CD4-positive, alpha-beta T cell treated with Interferon alpha-2 for 1 hour (primary cell): ENCODE results near the gene CAMTA1.
A peak's percentile ranks its signal among the peaks of the same experiment; 100 is the strongest.
"Not testable (repeated sequence)": the region's sequence is repeated elsewhere in the genome, so short reads cannot be mapped to it uniquely, and the experiment has no call there.

Experiments
- DNase-seq, 2 donors: peaks; one replicate each; pipeline ENCODE4 v3.0.0-alpha.2; 2020 to 2022

CAMTA1 gene

DNA sequence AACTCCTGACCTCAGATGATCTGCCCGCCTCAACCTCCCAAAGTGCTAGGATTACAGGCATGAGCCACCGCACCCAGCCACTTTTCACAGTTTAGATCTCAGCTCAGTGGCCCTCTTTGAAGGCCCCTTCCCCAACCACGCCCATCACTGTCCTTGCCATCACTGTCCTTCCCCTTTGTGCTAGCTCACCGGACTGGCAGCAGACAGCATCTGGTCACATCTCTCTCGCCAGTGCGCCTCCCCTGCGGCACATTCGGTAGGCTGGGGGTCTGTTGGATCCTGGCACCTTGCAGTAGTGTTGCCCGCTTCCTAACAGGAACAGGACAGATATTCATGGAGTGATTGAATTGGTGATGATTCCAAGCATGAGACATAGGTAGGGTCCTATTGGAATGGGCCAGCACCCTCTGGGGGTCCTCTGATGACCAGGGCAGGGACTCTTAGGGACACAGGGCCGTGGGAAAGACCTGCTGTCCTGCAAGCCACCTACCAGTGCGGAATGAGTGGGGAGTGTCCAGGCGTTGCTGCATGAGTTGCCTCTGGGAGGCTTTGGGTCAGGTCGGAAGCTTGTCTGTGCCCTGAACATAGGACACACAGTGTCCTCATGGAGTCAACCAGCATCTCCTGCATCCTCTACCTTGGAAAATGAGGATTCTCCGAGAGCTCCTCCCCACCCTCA, 807.0 kb downstream of the CAMTA1 start:
- DNase-seq, result no peak

DNA sequence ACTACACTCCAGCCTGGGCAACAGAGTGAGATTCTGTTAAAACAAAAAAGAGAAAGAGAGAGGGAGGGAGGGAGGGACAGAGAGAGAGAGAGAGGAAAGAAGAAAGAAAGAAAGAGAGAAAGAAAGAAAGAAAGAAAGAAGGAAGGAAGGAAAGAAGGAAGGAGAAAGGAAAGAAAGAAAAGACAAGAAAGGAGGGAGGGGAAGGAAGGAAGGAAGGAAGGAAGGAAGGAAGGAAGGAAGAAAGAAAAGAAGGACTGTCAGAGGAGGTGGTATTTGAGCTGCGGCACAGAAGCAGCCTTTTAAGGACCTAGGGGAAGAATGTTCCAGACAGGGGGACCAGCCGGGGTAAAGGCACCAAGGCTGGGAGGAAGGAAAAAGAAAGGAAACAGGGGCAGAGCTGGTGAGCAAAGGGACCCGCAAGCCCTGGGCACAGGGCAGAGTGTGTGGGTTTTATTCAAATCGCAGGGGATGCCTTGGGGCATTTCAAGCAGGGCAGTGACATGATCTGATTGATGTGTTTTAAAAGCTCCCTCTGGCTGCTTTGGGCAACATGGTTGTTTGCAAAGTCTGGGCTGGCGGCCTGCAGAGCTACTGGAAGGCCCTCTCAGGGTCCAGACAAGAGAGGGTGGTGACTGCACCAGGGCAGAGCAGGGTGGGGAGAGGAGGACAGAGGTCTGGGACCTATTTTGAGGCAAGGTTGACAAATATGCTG, 808.9 kb downstream of the CAMTA1 start:
- DNase-seq, result no peak

DNA sequence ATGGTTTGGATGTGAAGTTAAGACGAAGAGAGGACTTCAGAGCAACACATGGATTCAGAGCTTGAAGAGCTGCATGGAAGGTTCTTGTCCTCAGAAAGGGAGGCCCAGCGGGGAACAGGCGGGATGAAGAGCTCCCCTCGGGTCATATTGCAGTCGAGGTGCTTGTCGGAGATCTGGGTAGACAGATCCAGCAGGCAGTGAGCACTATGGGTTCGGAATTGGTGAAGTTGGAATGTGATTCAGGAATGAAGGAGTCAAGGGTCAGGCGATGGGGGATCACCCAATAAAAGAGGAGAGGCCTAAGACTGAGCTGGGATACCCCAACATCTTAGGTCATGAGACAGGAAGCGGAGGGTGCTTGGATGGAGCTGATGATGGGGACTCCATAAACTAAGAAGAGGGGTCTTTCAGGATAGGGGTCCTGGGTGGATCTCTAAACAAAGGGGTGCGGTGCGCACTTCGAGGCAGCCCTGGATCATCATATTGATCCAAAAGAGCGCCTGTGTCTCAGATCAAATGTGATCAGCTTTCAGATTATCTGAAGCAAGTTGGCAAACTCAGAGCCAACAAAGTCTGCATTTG, 809.6 kb downstream of the CAMTA1 start:
- no peak for DNase-seq

DNA sequence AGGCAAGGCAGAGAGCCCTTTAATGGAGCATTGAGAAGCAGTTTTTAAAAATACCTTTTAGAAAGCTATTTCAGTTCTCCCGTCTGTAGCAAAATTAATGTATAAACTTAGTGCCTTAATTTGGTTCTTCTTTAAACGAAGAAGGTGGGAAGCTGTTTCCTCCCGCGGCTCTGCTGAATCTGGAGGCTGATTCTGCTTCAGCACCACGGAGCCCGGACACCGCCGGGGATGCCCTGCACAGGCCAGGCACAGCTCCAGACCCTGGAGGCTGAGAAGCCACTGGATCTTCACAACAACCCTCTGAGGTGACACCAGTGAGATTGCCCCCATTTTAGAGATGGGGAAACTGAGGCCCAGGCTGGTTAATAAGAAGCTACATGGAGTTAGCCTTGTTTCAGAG, 810.1 kb downstream of the CAMTA1 start:
- DNase-seq, result no peak

DNA sequence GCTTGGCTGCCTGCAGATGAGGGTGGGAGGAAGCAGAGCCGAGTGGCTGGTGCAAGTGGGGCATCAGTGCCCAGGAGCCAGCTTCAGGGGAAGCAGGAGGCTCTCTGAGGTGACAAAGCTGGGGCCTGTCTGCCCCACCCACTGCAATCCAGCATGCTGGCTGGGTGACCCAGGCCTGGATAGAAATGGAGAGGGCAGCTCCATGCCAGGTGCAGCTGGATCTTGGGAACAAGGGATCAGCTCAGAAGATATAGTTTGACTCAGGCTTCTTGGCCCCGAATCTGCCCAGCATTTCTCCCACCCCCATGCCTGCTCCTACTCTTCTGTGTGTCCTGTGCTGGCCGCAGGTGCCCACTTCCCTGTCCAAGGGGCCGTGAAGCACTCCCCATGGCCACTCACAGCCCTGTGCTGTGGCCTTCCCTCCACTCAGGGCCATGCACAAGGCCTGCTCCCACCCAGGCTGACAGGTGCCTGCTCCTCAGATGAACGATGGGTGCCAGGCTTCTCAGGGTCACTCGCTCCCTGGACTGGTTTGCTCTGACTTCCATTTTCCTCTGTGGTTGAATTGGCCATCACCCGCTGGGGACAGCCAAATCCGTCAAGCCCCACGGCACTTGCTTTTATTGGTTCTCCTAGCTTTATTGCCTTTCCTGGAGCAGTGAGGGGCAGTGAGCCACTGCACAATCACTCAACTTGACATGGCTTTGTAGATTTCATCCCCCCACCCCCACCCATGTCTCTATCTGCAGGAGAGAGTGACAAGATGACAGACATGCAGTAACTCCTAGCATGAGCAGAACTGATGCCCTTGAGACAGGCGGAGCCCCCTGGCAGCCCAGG, 811.1 kb downstream of the CAMTA1 start:
- no peak for DNase-seq

DNA sequence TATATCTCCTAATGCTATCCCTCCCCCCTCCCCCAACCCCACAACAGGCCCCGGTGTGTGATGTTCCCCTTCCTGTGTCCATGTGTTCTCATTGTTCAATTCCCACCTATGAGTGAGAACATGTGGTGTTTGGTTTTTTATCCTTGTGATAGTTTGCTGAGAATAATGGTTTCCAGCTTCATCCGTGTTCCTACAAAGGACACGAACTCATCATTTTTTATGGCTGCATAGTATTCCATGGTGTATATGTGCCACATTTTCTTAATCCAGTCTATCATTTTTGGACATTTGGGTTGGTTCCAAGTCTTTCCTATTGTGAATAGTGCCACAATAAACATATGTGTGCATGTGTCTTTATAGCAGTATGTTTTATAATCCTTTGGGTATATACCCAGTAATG, 812.8 kb downstream of the CAMTA1 start:
- not testable (repeated sequence) for DNase-seq

DNA sequence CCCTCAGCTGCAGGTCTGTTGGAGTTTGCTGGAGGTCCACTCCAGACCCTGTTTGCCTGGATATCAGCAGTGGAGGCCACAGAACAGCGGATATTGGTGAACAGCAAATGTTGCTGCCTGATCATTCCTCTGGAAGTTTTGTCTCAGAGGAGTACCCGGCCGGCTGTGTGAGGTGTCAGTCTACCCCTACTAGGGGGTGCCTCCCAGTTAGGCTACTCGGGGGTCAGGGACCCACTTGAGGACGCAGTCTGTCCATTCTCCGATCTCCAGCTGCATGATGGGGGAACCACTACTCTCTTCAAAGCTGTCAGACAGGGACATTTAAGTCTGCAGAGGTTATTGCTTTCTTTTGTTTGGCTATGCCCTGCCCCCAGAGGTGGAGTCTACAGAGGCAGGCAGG, 819.7 kb downstream of the CAMTA1 start:
- DNase-seq, result not testable (repeated sequence)

DNA sequence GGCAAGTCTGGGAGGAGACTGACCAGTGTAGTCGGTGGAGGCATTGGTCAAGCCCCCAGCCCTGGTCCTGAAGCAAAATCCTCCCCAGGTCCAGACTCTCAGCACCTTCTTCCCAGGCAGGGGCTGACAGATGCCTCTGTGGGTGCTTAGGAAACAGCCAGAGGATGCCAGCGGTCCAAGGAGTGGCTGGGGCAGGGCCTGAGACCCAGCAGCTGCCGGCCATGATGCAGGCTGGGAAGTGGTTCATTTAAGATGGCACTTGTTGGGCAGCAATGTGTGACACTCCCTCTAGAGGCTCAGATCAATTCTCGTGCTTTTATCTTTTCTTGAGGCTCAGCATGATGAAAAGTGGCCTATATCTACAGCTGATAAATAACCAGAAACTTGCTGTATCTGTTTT, 820.8 kb downstream of the CAMTA1 start:
- DNase-seq, result no peak

DNA sequence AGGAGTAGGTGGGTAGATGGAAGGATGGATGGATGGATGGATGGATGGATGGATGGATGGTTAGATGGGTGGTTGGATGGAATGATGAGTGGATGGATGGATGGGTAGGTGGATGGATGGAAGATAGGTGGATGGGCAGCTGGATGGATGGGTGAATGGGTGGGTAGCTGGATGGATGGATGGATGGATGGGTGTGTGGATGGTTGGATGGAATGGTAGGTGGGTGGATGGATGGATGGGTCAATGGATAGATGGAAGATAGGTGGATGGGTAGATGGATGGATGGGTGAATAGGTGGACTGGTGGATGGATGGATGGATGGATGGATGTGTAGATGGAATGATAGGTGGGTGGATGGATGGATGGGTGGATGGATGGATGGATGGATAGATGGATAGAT, 821.8 kb downstream of the CAMTA1 start:
- no peak for DNase-seq

DNA sequence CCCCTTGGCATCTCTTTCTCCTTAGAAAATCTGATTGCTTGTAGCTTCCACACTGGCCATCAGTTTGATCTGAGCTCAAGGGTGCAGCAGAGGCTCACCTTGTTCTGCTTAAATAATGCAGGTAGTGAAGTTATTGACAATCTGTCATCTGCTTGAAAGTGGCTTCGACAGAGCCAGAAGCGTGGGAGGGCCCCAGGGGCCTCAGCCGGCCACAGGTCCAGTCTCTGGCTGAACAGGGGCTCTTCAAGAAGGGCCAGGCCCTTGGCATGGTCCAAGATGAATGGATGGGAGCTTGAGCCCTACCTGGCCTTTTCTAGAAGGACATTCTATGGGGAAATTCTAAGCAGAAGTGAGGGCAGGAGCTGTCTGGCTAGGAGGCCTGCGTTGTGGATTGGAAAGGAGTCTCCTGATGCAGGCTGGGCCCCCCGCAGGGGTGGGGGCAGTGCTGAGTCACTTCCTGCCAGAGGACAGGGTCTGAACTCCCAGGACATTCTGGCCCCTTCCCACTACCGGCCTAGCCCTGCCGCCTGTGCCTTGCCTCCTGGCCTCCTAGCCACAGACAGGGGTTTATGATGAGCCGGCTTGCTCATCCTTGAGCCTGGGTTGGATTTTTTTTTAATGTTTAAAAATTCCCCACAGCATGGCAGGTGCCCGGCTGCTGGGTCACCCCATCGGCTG, 823.5 kb downstream of the CAMTA1 start:
- no peak for DNase-seq

DNA sequence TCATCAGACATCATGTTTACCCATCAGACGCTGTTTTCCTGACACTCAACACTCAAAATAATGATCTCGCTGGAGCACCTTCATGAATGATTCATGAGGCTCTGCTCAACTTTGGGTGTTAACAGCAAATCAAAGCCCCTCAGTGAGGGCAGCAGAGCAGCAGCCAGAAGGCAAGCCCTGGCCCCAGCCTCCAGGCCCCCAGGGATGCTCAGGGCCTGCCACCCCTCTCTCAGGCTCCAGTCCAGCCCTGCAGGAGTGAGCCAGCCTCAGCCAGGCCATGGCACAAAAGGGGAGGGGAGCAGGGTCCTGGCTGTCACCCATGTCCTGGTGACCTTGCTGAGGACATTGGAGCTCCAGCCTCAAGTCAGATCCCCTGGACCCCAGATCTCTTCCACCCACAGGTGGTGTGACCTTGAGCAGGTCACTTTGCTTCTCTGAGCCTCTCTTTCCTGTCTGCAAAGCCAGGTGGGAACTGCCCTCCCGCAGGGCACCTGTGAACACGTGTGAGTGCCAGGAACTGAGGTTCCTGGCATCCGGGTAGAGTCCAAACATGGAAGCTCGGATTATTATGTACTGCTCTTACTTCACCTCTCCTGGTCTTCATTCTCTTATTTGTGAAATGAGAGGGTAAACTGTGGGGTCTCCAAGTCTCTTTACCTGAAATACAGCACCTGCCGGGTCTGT, 824.2 kb downstream of the CAMTA1 start:
- no peak for DNase-seq

DNA sequence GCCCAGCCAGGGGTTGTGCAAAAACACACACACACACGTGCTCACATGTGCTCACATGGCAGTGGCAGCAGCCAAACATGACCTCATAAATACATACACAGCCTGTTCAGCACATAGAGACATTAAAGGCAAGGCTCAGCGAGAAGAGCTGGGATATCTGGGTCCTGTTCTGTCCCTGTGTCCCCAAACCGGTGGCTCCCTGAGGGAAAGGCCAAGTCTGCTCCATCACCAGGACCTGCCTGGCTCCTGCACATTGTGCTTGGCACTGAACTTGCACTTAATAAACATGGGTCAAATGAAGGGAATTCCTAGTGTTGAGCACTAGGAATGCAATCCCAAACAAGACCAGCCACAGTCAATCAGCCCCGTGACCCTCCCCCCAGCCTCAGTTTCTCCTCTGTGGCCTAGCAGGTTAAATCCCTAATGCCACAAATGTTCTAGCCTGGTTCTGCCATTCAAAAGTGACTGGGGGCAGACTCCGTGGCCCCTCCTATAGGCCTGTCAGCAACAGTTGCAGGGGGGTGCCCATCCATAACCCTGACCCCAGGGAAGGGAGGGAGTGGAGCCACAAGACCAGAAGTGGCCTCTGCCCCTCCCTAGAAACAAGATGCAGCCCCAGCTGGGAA, 825.0 kb downstream of the CAMTA1 start:
- DNase-seq, result no peak

DNA sequence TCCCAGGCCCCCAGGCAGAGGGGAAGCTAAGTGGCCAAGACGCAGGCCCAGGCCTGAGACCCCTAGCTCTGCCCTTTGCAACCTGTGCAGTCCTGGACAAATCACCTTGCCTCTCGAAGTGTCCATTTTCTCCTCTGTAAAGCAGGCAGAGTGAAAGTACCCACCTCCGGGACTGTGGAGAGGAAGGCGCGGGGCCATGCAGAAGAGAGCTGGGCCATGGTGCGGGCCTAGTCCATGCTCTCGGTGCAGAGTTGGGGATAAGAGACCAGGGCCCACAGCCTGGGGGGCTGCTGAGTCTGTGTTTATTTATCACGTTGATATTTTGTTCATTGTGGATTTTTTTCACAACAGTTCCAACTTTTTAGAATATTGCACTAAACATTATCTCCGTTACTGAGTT, 825.7 kb downstream of the CAMTA1 start:
- no peak for DNase-seq

DNA sequence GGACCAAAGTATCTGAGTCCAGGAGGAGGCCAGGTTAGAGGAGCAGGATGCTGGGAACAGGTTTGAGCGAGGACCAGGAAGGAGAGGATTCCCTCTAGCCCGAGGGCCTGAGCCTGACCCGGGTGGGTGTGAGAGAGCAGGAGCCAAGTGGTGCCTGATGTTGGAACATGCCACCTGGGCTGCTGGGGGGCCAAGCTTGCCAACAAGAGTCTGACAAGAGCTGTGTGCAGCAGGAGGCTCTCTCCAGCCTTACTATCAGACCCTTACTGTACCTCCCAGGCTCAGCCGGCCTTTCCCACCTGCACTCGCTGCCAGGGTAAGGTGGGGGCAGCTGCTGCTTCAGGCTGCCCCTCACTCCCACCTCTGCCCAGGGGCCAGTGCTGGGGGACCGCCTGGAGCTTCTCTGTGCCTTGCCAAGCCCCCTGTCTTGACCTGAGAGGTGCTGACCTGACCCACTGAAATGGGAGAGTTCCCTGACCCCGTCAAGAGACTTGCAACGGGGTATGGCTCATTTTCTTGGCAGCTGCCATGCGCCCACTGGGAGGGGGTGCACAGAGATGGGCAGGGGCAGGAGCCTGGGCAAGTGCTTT, 826.3 kb downstream of the CAMTA1 start:
- DNase-seq, result no peak

DNA sequence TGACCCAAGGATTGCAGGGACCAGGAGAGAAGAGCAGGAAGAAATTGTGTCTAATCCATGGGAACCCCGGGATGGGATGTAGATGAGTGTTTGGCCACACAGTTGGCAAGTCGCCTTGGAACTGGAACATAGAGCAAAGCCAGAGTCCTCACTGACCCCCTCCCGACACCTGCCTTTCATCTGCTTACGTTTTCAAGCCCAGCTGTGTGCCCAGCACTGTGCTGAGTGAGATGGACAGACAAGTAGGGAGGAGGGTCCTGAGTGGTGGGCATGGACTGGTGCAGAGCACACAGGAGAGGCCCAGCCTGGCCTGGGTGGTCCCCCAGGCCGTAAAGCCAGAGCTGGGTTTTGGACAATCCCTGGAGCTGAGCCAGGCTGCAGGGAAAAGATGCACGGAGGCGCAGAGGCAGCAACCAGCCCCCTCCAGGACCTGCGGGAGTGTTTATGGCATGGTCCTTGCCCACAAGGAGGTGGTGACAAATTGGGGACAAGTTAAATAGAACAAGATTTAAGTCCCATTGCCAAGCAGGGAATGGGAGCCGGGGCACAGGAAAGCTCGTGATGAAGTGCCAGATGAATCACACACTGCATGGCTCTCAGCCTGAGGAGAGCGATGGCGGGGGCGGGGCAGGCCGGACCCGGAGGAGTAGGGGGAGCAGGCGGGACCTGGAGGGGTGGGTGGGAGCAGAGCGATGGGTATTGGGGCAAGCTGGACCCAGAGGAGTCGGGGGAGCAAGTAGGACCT, 828.0 kb downstream of the CAMTA1 start:
- DNase-seq, result no peak

DNA sequence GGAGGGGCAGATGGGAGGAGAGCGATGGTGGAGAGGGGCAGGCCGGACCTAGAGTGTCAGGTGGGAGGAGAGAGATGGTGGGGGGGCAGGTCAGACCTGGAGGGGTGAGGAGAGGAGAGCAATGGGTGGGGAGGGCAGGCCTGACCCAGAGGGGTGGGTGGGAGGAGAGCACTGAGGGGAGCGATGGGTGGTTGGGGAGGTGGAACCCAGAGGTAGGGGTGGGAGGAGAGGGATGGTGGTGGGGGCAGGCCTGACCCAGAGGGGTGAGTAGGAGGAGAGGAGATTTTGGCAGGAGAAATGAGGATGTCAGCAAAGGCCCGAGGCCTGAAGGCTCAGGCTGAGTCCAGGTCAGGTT, 828.6 kb downstream of the CAMTA1 start:
- no peak for DNase-seq

DNA sequence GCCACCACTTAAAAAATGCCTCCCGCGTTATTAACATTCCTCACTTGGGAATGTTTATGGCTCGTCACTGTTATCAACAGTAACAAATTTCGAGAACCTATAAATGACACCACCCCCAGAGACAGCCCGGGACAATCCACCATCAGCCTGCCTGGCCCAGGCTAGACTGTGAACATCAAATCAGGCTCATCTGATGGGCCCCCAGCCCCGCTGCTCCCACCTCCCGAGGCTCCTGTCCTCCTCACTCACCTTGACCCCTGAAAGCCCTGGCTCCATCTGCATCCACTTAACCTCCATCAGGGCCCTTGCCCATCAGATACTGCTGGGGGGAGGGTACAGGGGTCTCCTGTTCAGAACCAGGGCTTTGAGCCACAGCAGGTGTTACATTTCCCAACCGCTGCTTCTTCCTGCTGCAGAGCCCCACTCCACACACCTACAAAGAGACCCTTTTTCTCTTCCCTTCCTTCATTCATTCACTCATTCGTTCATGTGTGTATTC, 829.4 kb downstream of the CAMTA1 start:
- no peak for DNase-seq

DNA sequence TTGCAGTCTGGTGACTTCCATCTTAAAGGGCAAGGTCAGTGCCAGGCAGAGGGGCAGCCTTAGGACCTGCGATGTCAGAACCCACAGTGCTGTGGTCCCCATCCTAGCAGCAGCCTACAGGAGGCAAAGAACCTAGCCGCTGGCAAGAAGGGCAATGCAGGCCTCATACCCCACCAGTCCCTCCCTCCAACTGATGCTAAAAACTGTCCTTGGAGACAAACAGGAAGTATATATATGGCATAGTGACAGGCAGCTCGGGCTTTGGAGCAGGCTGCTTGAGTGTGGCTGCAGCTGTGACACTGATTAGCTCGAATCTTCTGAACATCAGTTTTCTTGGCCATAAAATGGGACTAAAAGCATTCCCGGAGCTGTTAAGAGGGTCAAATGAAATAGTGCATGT, 829.9 kb downstream of the CAMTA1 start:
- DNase-seq, result no peak

DNA sequence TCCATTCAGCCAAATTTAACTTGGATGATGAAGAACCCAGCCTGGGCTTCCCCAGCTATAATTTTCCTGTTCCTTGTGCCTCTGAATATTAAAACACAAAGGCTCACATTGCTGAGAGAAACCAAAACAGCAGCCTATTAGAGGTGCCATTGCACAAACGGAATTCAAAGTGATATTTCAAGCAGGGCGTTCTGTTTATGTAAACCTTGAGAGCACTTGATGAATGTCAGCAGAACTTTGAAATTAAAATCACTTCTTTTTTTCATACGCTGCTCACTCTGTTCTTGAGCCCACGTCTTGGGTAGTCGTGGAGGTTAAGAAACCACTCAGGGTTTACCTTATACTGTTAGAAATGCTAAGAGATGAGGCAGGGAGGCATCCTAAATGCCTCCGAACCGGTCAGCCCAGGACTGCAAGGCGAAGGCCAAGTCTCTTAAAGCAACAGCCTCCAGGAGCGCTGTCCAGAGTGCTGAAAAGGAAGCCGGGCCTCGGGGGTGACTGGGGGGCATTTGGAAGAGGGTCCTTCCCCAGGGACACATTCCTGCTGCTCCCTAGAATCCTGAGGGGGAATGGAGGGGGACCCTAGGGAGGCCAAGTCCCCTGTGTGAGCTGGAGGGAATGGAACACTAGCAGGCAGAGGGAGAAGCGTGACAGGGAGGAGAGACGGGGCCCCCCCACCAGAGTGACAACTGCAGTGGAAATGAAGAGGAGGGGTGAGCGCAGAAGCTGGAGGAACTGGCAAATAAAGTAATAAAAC, 831.0 kb downstream of the CAMTA1 start:
- DNase-seq, result peak in 1 of 2 donors; percentile 6

DNA sequence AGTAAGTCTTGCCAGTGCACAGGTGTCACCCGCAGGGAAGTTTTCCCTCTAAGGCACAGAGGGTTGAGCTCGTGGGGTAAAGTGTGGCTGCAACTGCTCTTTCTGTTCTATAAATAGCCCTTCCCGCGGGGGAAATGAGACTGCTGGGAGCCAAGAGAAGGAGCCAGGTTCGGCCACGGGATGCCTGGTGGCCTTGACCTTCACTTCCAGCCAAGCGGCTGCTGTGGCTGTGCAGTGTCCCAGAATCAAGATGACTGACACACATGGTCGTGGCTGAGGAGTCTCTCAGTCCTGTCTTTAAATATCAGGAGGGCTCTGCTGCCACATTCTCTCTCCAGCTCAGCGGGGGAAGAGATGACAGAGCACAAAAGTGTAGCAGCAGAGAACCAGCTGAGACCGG, 831.7 kb downstream of the CAMTA1 start:
- no peak for DNase-seq
